ENCODE measurements around the gene ADORA2B.

GRCh38 chr17:16005636-16006035 lies 60.7 kb downstream of the ADORA2B start:
- TF ChIP-seq, protein P1, sequence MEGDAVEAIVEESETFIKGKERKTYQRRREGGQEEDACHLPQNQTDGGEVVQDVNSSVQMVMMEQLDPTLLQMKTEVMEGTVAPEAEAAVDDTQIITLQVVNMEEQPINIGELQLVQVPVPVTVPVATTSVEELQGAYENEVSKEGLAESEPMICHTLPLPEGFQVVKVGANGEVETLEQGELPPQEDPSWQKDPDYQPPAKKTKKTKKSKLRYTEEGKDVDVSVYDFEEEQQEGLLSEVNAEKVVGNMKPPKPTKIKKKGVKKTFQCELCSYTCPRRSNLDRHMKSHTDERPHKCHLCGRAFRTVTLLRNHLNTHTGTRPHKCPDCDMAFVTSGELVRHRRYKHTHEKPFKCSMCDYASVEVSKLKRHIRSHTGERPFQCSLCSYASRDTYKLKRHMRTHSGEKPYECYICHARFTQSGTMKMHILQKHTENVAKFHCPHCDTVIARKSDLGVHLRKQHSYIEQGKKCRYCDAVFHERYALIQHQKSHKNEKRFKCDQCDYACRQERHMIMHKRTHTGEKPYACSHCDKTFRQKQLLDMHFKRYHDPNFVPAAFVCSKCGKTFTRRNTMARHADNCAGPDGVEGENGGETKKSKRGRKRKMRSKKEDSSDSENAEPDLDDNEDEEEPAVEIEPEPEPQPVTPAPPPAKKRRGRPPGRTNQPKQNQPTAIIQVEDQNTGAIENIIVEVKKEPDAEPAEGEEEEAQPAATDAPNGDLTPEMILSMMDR (IDR thresholded peaks at IDR 0.05), result no peak
- TF ChIP-seq POLR2A (IDR thresholded peaks at IDR 0.05), result no peak

Measured in adrenal gland (tissue), 5 donors.